SK-N-SH treated with all-trans-retinoic acid at 6 μM for 48 hours (cell line): ENCODE measurements around the gene PLB1.

Experiments used
- ATAC-seq: fragments of 200-7000 bp; cut with Tn5 transposase; 3 replicates; pipeline ENCODE4 v1.9.1; 2020; ENCODE audit warnings: mild to moderate bottlenecking, moderate library complexity
- ARNTL ChIP-seq: fragments of 450-650 bp; formaldehyde crosslinking; IDR thresholded peaks from 2 replicates; pipeline ENCODE4 v1.5.0; 2020; ENCODE audit warnings: low read depth, mild to moderate bottlenecking, moderate library complexity, borderline replicate concordance
- CSDC2 ChIP-seq: fragments of 250-450 bp; sonication (Bioruptor Pico); IDR thresholded peaks from 2 replicates; pipeline ENCODE4 v1.5.0; 2020; ENCODE audit warnings: mild to moderate bottlenecking, moderate library complexity
- GLIS3 ChIP-seq: fragments of 250-450 bp; sonication (Bioruptor Pico); IDR thresholded peaks from 2 replicates; pipeline ENCODE4 v1.5.0; 2020; ENCODE audit warnings: mild to moderate bottlenecking, moderate library complexity
- ISL1 ChIP-seq: fragments of 250-450 bp; sonication (Bioruptor Pico); IDR thresholded peaks from 2 replicates; pipeline ENCODE4 v2.1.2; 2022; ENCODE audit warnings: mild to moderate bottlenecking, moderate library complexity
- OSR1 ChIP-seq: fragments of 250-450 bp; sonication (Bioruptor Pico); IDR thresholded peaks from 2 replicates; pipeline ENCODE4 v1.8.0; 2022; ENCODE audit warnings: moderate library complexity, mild to moderate bottlenecking, inconsistent platforms
- PPARA ChIP-seq: fragments of 250-450 bp; sonication (Bioruptor Pico); IDR thresholded peaks from 2 replicates; pipeline ENCODE4 v1.5.0; 2020; ENCODE audit warnings: mild to moderate bottlenecking, borderline replicate concordance
- RARB ChIP-seq: fragments of 250-450 bp; sonication (Bioruptor Pico); IDR thresholded peaks from 2 replicates; pipeline ENCODE4 v1.8.0; 2021; ENCODE audit warnings: mild to moderate bottlenecking, moderate library complexity
- SNAI2 ChIP-seq: fragments of 250-450 bp; sonication (Bioruptor Pico); IDR thresholded peaks from 2 replicates; pipeline ENCODE4 v1.5.0; 2020; ENCODE audit warnings: mild to moderate bottlenecking, moderate library complexity
- TCF4 ChIP-seq: fragments of 250-450 bp; sonication (Bioruptor Pico); IDR thresholded peaks from 2 replicates; pipeline ENCODE4 v1.8.0; 2021; ENCODE audit warnings: mild to moderate bottlenecking, moderate library complexity, borderline replicate concordance
- TOX ChIP-seq: fragments of 250-450 bp; sonication (Bioruptor Pico); IDR thresholded peaks from 2 replicates; pipeline ENCODE4 v1.8.0; 2021; ENCODE audit warnings: mild to moderate bottlenecking, moderate library complexity, borderline replicate concordance
- ZC3H10 ChIP-seq: fragments of 250-450 bp; sonication (Bioruptor Pico); IDR thresholded peaks from 2 replicates; pipeline ENCODE4 v1.5.1; 2021; ENCODE audit warnings: mild to moderate bottlenecking, moderate library complexity
- ZFP3 ChIP-seq: fragments of 250-450 bp; sonication (Bioruptor Pico); IDR thresholded peaks from 2 replicates; pipeline ENCODE4 v1.5.0; 2020; ENCODE audit warnings: mild to moderate bottlenecking, moderate library complexity
- ZFP30 ChIP-seq: fragments of 450-650 bp; formaldehyde crosslinking; IDR thresholded peaks from 2 replicates; pipeline ENCODE4 v1.5.0; 2022; ENCODE audit warnings: mild to moderate bottlenecking, moderate library complexity
- ZNF565 ChIP-seq: fragments of 450-650 bp; formaldehyde crosslinking; conservative IDR thresholded peaks from 2 replicates; pipeline ENCODE4 v1.5.0; 2020; ENCODE audit warnings: low read depth, mild to moderate bottlenecking, moderate library complexity
- ZNF8 ChIP-seq: fragments of 450-650 bp; formaldehyde crosslinking; IDR thresholded peaks from 2 replicates; pipeline ENCODE4 v1.5.0; 2020; ENCODE audit warnings: mild to moderate bottlenecking, moderate library complexity
- TF ChIP-seq, protein P1 (sequence below): fragments of 250-450 bp; sonication (Bioruptor Pico); IDR thresholded peaks from 2 replicates; pipeline ENCODE4 v1.8.0; 2021; ENCODE audit warnings: low read depth, mild to moderate bottlenecking, moderate library complexity, borderline replicate concordance
- TF ChIP-seq, protein P2 (sequence below): fragments of 250-450 bp; sonication (Bioruptor Pico); IDR thresholded peaks from 2 replicates; pipeline ENCODE4 v1.5.1; 2021; ENCODE audit warnings: mild to moderate bottlenecking, moderate library complexity
- TF ChIP-seq, protein P3 (sequence below): fragments of 250-450 bp; sonication (Bioruptor Pico); IDR thresholded peaks from 2 replicates; pipeline ENCODE4 v1.5.1; 2020; ENCODE audit warnings: low read depth, mild to moderate bottlenecking, moderate library complexity
- TF ChIP-seq, protein P4 (sequence below): fragments of 250-450 bp; sonication (Bioruptor Pico); IDR thresholded peaks from 2 replicates; pipeline ENCODE4 v1.8.0; 2020; ENCODE audit warnings: mild to moderate bottlenecking, moderate library complexity, borderline replicate concordance

The PLB1 gene

DNA sequence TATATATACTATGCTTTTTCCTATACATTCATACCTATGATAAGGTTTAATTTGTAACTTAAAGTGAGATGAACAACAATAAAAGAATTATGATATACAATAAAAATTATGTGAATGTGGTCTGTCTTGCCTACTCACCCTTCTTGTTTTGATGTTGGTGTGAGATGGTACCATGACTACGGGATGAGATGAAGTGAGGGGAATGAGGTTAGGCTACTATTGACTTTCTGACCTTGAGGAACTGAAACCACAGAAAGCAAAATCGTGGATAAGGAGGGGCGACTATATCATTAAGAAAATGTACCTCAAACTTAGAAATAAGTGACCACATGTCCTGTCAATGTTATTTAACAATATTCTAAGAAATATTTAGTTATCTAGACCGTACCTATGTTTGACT, 151.8 kb downstream of the PLB1 start:
- no peak for ATAC-seq
- TF ChIP-seq, protein P1, sequence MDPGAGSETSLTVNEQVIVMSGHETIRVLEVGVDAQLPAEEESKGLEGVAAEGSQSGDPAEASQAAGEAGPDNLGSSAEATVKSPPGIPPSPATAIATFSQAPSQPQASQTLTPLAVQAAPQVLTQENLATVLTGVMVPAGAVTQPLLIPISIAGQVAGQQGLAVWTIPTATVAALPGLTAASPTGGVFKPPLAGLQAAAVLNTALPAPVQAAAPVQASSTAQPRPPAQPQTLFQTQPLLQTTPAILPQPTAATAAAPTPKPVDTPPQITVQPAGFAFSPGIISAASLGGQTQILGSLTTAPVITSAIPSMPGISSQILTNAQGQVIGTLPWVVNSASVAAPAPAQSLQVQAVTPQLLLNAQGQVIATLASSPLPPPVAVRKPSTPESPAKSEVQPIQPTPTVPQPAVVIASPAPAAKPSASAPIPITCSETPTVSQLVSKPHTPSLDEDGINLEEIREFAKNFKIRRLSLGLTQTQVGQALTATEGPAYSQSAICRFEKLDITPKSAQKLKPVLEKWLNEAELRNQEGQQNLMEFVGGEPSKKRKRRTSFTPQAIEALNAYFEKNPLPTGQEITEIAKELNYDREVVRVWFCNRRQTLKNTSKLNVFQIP (CRISPR knock-in tag): no peak
- TF ChIP-seq PPARA (CRISPR knock-in tag): no peak
- TF ChIP-seq ZC3H10: no peak

DNA sequence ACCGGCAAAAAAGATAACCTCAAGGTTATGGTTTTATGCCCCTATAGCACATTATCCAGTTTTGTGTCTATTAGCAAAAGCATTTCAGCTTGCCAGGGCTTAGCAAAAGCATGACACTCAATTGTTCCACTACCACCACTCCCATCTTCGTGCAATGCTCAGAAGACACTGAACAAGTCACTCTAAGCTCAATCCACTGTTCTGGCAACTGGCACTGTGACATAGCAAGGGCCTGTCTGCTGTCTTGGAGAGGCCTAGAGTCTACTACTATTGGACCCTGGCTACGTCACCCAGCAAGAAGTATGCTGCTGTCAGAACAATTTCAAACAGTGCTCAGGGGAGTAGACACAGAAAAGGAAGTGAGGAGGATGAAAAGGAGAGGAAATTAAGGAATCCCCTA, 152.3 kb downstream of the PLB1 start:
- no peak for TF ChIP-seq TCF4 (CRISPR knock-in tag)
- TF ChIP-seq ZC3H10: no peak
- no peak for TF ChIP-seq GLIS3 (CRISPR knock-in tag)
- no peak for TF ChIP-seq ZFP30 (CRISPR knock-in tag)
- TF ChIP-seq ZFP3 (CRISPR knock-in tag): no peak
- TF ChIP-seq, protein P2, sequence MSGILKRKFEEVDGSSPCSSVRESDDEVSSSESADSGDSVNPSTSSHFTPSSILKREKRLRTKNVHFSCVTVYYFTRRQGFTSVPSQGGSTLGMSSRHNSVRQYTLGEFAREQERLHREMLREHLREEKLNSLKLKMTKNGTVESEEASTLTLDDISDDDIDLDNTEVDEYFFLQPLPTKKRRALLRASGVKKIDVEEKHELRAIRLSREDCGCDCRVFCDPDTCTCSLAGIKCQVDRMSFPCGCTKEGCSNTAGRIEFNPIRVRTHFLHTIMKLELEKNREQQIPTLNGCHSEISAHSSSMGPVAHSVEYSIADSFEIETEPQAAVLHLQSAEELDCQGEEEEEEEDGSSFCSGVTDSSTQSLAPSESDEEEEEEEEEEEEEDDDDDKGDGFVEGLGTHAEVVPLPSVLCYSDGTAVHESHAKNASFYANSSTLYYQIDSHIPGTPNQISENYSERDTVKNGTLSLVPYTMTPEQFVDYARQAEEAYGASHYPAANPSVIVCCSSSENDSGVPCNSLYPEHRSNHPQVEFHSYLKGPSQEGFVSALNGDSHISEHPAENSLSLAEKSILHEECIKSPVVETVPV (CRISPR knock-in tag): no peak
- TF ChIP-seq, protein P3, sequence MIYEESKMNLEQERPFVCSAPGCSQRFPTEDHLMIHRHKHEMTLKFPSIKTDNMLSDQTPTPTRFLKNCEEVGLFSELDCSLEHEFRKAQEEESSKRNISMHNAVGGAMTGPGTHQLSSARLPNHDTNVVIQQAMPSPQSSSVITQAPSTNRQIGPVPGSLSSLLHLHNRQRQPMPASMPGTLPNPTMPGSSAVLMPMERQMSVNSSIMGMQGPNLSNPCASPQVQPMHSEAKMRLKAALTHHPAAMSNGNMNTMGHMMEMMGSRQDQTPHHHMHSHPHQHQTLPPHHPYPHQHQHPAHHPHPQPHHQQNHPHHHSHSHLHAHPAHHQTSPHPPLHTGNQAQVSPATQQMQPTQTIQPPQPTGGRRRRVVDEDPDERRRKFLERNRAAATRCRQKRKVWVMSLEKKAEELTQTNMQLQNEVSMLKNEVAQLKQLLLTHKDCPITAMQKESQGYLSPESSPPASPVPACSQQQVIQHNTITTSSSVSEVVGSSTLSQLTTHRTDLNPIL (CRISPR knock-in tag): no peak
- TF ChIP-seq ARNTL: no peak
- TF ChIP-seq ZNF565 (CRISPR knock-in tag): no peak
- ATAC-seq: peak; percentile 61

DNA sequence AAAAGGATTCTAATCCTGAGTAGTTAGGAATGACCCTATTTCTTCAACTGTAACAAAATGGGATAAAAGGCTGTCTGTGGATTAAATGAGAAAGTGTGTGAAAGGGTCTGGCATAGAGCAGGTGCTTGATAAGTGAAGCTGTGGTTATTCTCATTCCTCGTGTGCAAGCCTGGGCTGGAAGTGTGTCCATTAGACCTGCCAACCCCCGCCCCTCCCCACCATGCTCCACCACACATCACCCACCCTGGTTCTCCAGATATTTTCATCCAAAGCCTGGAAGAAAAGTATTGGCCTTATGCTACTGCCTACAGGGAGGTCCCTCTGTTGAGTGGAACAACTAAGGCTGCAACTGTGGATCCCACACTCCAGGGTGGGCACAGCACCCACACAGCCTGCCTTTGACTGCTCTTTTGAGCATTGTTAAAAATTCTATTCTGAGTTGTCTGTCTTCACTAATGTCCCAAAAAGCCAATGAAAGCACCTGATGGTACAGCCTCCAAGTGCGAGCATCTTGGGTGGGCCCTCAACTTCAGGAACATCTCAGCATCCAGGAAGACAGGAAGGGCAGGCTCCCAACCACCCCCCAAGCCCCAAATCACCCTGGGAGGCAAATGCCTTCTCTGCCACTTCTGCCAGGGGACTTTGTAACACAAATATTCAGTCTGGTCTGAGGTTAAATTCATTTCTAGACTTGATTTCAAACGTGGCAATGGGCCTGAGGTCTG, 153.0 kb downstream of the PLB1 start:
- TF ChIP-seq, protein P4, sequence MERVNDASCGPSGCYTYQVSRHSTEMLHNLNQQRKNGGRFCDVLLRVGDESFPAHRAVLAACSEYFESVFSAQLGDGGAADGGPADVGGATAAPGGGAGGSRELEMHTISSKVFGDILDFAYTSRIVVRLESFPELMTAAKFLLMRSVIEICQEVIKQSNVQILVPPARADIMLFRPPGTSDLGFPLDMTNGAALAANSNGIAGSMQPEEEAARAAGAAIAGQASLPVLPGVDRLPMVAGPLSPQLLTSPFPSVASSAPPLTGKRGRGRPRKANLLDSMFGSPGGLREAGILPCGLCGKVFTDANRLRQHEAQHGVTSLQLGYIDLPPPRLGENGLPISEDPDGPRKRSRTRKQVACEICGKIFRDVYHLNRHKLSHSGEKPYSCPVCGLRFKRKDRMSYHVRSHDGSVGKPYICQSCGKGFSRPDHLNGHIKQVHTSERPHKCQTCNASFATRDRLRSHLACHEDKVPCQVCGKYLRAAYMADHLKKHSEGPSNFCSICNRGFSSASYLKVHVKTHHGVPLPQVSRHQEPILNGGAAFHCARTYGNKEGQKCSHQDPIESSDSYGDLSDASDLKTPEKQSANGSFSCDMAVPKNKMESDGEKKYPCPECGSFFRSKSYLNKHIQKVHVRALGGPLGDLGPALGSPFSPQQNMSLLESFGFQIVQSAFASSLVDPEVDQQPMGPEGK (CRISPR knock-in tag): no peak
- no peak for TF ChIP-seq TOX
- TF ChIP-seq PPARA (CRISPR knock-in tag): no peak
- TF ChIP-seq, protein P1 (CRISPR knock-in tag): no peak
- TF ChIP-seq ARNTL: no peak
- no peak for TF ChIP-seq ZFP3 (CRISPR knock-in tag)
- ATAC-seq: no peak

DNA sequence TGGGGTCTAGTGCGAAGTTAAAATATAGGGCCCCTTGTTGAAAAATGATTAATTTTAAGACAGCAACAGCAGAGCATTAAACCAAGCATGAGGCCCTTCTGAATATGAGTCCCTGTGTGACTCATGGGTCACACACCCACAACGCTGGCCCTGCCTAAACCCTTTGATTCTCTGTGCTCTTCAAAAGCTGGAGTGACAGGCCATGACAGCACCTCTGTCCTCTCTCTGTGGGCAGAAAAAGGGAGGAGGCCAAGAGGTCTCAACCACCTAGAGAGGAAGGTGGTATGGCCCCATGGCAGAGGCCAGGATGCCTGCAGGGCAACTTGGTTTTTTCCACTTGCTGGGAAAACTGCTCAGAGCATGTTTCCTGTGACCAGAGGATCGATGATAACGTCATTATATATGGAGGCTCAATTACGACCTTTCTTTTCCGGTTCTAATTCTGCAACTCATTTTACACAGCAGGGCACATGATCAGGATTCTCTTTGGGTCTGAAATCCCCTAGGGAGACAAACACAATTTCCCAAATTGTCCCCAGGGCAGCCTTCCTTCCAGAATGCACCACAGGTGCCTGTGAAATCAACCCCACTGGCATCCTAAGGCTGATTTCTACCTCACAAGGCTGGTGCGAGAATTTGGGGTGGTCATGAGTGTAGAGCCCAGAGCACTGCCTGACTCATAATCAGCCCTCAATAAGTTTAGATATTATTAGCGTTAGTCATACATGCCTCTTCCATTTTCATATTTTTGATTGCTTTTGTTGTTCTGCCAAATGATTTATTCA, 153.8 kb downstream of the PLB1 start:
- peak; percentile 53 for ATAC-seq
- TF ChIP-seq RARB (CRISPR knock-in tag) (no peak), ZNF8 (CRISPR knock-in tag) (no peak), SNAI2 (CRISPR knock-in tag) (no peak), ZC3H10 (no peak), CSDC2 (CRISPR knock-in tag) (no peak), ISL1 (CRISPR knock-in tag) (no peak), OSR1 (CRISPR knock-in tag) (no peak)
- TF ChIP-seq, protein P4 (CRISPR knock-in tag): no peak
- TF ChIP-seq, protein P2 (CRISPR knock-in tag): no peak
